ENCODE results near the gene TMEM109. TPM values are rescaled to one million over a fixed set of nuclear protein-coding genes. Genes with fewer than 3 reads are reported as not detected.
A peak's percentile ranks its signal among the peaks of the same experiment; 100 is the strongest.

TMEM109 gene
- polyA plus RNA-seq, 1 donor from 2014 or later: 1.8 TPM

- no peaks in the 10 kb centered on the region for H3K27me3 ChIP-seq (ENCODE audit: insufficient read depth, low read depth, low read length)
- H3K27ac ChIP-seq (ENCODE audit: low read length): peak overlapping the region; percentile 97
- H3K9ac ChIP-seq (ENCODE audit: low read length): peak overlapping the region; percentile 87
Measured at GRCh38 chr11:60912851-60913528, 968 bp upstream of the TMEM109 start.

DNA sequence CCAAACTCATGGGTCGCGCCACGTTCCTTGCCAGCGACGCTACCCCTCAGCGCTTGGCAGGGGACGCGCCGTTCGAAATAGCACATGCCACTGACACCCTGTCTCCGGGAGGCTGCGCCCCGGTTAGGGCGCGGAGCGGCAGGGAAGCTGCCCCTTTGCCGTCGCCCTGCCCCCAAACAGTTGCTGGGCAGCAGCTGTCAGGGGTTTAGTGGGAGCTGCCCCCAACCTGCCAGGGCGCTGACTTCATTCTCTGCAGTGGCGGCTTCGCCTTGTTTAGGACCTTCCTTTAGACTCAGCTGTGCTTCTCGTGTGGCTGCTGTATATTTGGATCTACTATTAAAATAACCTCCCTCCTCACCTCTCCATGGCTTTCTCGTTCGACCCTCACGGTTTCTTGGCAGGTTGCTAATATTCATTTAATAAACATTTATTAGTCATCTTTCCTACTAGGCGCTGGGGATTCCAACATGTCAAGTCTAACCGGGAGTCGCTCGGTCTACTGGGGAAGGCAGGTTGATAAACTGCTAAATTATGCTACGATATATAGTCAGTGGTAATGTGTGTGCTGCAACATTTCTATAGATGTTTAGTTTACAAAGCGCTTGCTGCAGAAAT is 782 bp downstream of the TMEM109 start:
- TF ChIP-seq EZH2 (IDR thresholded peaks at IDR 0.05; ENCODE audit: borderline replicate concordance, insufficient read depth, low read length, poor library complexity, severe bottlenecking) (no peak), RAD21 (conservative IDR thresholded peaks at IDR 0.05) (peak; percentile 22), MXI1 (conservative IDR thresholded peaks at IDR 0.05; ENCODE audit: poor library complexity, severe bottlenecking) (peak; percentile 96)
- H3K9me2 ChIP-seq (ENCODE audit: insufficient read depth, low read length): no peaks in the 10 kb centered on the region
- H3K27me3 ChIP-seq (ENCODE audit: insufficient read depth, low read depth, low read length): no peaks in the 10 kb centered on the region
- peak overlapping the region; percentile 97 for H3K27ac ChIP-seq (ENCODE audit: low read length)
- peak overlapping the region; percentile 97 for H3K4me3 ChIP-seq (ENCODE audit: low read length)
- peak overlapping the region; percentile 77 for H3K4me2 ChIP-seq (ENCODE audit: low read length)
- H3F3A ChIP-seq (ENCODE audit: insufficient read depth, low read length, poor library complexity, severe bottlenecking): peaks cover 3% of the 10 kb centered on the region
- no peaks in the 10 kb centered on the region for H3K9me3 ChIP-seq (ENCODE audit: low read length)
- H2AFZ ChIP-seq (ENCODE audit: low read depth, low read length): peak overlapping the region; percentile 74
- H4K20me1 ChIP-seq (ENCODE audit: insufficient read depth): no peaks in the 10 kb centered on the region
- H3K36me3 ChIP-seq (ENCODE audit: insufficient read depth, low read length): no peaks in the 10 kb centered on the region
- peak overlapping the region; percentile 87 for H3K9ac ChIP-seq (ENCODE audit: low read length)
- peaks cover 40% of the 10 kb centered on the region for H3K79me2 ChIP-seq (replicated peaks; ENCODE audit: insufficient read depth, low read length)

More at GRCh38 chr11:60912851-60913528, 968 bp upstream of the TMEM109 start:
- no peak for TF ChIP-seq TAF1 (IDR thresholded peaks at IDR 0.05; ENCODE audit: low read depth)
- Histone ChIP-seq H3K36me3 (ENCODE audit: insufficient read depth, low read length) (no peaks in the 10 kb centered on the region), H4K20me1 (ENCODE audit: insufficient read depth) (no peaks in the 10 kb centered on the region), H2AFZ (ENCODE audit: low read depth, low read length) (peak overlapping the region; percentile 74), H3K4me2 (ENCODE audit: low read length) (peak overlapping the region; percentile 77), H3K79me2 (replicated peaks; ENCODE audit: insufficient read depth, low read length) (peaks cover 33% of the 10 kb centered on the region), H3K4me3 (ENCODE audit: low read length) (peak overlapping the region; percentile 97), H3K9me3 (ENCODE audit: low read length) (no peaks in the 10 kb centered on the region), H3K9me2 (ENCODE audit: insufficient read depth, low read length) (no peaks in the 10 kb centered on the region), H3F3A (ENCODE audit: insufficient read depth, low read length, poor library complexity, severe bottlenecking) (peaks cover 3% of the 10 kb centered on the region)

DNA sequence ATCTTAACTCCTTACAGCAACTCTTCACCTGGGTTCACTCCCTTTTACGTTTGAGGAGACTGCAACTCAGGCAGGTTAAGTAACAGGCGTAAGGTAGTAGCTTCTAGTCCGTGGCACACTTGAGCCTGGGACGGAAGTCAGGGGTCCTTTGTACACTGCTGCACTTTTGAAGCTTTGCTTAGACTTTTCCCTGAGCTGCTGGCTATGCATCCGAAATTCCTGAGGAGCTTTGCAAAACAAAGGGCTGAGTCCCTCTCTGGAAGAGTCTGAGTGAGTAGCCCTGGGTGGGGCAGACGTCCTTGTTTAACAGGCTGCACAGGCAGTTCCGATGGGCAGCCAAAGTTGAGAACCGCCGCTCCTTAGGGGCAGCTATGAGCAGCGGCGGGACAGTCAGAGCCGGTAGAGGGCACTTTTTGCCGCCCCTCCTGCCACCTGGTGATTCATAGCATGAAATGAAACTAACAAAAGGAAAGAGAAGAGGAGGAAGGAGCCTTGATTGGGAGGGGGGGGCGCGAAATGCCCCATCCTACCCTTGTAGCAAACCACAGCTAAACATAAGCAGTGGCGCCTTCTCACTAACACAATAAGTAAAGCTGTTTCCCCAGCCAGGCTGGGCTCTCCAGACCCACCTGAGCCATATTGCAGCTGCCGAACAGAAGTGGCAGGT is 1.4 kb downstream of the TMEM109 start:
- Histone ChIP-seq H3K4me3 (ENCODE audit: low read length) (peak overlapping the region; percentile 97), H3K27ac (ENCODE audit: low read length) (no peak overlapping the region), H3K9me2 (ENCODE audit: insufficient read depth, low read length) (no peaks in the 10 kb centered on the region), H3K4me2 (ENCODE audit: low read length) (peak overlapping the region; percentile 77), H3K36me3 (ENCODE audit: insufficient read depth, low read length) (no peaks in the 10 kb centered on the region), H3F3A (ENCODE audit: insufficient read depth, low read length, poor library complexity, severe bottlenecking) (peaks cover 3% of the 10 kb centered on the region), H3K79me2 (replicated peaks; ENCODE audit: insufficient read depth, low read length) (peaks cover 40% of the 10 kb centered on the region), H2AFZ (ENCODE audit: low read depth, low read length) (no peak overlapping the region), H4K20me1 (ENCODE audit: insufficient read depth) (no peaks in the 10 kb centered on the region), H3K27me3 (ENCODE audit: insufficient read depth, low read depth, low read length) (no peaks in the 10 kb centered on the region), H3K9me3 (ENCODE audit: low read length) (no peaks in the 10 kb centered on the region), H3K9ac (ENCODE audit: low read length) (peak overlapping the region; percentile 87)
- TF ChIP-seq, protein P1, sequence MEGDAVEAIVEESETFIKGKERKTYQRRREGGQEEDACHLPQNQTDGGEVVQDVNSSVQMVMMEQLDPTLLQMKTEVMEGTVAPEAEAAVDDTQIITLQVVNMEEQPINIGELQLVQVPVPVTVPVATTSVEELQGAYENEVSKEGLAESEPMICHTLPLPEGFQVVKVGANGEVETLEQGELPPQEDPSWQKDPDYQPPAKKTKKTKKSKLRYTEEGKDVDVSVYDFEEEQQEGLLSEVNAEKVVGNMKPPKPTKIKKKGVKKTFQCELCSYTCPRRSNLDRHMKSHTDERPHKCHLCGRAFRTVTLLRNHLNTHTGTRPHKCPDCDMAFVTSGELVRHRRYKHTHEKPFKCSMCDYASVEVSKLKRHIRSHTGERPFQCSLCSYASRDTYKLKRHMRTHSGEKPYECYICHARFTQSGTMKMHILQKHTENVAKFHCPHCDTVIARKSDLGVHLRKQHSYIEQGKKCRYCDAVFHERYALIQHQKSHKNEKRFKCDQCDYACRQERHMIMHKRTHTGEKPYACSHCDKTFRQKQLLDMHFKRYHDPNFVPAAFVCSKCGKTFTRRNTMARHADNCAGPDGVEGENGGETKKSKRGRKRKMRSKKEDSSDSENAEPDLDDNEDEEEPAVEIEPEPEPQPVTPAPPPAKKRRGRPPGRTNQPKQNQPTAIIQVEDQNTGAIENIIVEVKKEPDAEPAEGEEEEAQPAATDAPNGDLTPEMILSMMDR (IDR thresholded peaks at IDR 0.05; ENCODE audit: poor library complexity, severe bottlenecking): peak; percentile 47
- TF ChIP-seq SMC3 (conservative IDR thresholded peaks at IDR 0.05; ENCODE audit: poor library complexity): peak; percentile 40
- peak; percentile 19 for TF ChIP-seq RAD21 (conservative IDR thresholded peaks at IDR 0.05)
- no peak for TF ChIP-seq POLR2AphosphoS5 (IDR thresholded peaks at IDR 0.05)

All from neural cell (in vitro differentiated cells).